ENCODE data around the gene MYO9A.

MYO9A gene

GRCh38 chr15:71779073-71779797 lies 338.7 kb downstream of the MYO9A start:
- no peak for DNase-seq

GRCh38 chr15:71777216-71777943 lies 340.6 kb downstream of the MYO9A start:
- no peak for DNase-seq

GRCh38 chr15:71776304-71776703 lies 341.6 kb downstream of the MYO9A start:
- no peak for DNase-seq

GRCh38 chr15:71775856-71776255 lies 342.1 kb downstream of the MYO9A start:
- no peak for DNase-seq

GRCh38 chr15:71773206-71773859 lies 344.6 kb downstream of the MYO9A start:
- DNase-seq, result no peak
